ENCODE measurements around the gene NIP7. TPM values are rescaled to one million over a fixed set of nuclear protein-coding genes. Genes with fewer than 3 reads are reported as not detected.
A peak's percentile ranks its signal among the peaks of the same experiment; 100 is the strongest.

The NIP7 gene
- total RNA-seq, 2 experiments from 2014 or later = 30.7 to 39.5 TPM

DNA sequence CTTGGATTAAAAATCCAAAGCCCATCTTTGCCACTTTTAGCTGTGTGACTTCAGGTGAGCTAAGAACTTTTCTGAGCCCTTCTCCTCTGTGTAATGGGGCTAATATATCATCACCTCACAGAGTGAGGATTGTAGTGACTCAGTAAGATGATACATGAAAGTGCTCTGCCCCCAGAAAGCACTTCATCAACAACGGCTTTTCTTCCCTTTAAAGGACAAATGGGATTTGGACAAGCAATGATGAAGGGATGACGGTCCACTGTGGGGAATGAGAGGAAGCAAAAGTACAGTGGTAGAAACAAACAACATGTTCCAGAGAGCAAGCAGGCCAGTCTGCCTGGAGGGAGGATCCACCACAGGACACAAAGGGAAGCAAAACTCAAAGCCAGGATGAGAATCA, 26.3 kb downstream of the NIP7 start:
- Mint-ChIP-seq H3K36me3 (peaks cover 32% of the 10 kb centered on the region), H3K4me3 (no peak overlapping the region), H3K27ac (no peak overlapping the region), H3K27me3 (no peaks in the 10 kb centered on the region), H3K4me1 (peaks cover 6% of the 10 kb centered on the region), H3K9me3 (no peaks in the 10 kb centered on the region)
- DNase-seq (no peak), ATAC-seq (ENCODE audit: low read depth) (no peak)
- POLR2A ChIA-PET = no interaction called here

DNA sequence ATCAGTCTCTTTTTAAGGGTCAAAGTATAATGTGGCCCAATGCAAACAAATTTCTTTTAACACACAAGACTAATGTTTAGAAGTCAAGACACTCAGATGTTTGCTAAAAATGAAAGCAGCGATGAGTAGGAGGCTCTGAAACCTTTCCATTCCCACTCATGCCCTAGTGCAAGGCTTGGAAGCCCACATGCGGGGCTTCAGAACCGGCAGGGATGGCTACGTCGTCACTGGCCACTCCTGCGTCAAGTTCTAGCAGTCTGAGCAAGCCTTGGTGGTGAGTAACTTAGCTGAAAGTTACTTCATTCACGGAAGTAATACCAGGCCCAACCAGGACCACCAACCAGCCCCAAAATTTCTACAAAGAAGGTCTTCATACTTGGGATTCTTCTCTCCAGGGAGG, 26.9 kb downstream of the NIP7 start:
- no peaks in the 10 kb centered on the region for H3K9me3 Mint-ChIP-seq
- H3K27ac Mint-ChIP-seq = no peak overlapping the region
- no peak for ATAC-seq (ENCODE audit: low read depth)
- no peak overlapping the region for H3K4me3 Mint-ChIP-seq
- DNase-seq = no peak
- POLR2A ChIA-PET = interaction anchor here (0.6 kb wide), 1 partner anchor 14 kb away, joined by 5 read pairs; no protein-coding TSS in a partner anchor
- H3K27me3 Mint-ChIP-seq = no peaks in the 10 kb centered on the region
- peaks cover 32% of the 10 kb centered on the region for H3K36me3 Mint-ChIP-seq
- peaks cover 6% of the 10 kb centered on the region for H3K4me1 Mint-ChIP-seq

DNA sequence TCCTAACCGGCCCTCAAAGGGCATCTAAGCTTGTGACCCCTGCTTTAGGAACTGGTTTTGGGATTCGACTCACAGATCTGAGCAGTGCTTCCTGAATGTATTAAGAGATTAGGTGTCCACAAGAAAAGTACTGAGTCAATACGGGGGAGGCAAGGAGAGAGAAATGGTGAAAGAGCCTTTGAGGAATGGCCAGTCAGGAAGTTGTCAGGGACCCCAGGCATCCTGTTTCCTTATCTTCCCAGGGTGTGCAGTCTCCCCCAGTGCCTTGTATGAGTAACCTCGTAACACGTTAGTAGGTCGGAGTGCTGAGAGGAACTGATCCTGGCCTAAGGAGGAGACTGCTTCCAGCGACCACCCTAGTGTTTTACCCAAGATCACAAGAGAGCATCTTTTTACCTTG, 28.4 kb downstream of the NIP7 start:
- Mint-ChIP-seq H3K27me3 (no peaks in the 10 kb centered on the region), H3K4me3 (no peak overlapping the region), H3K36me3 (peaks cover 32% of the 10 kb centered on the region), H3K9me3 (no peaks in the 10 kb centered on the region), H3K27ac (no peak overlapping the region), H3K4me1 (peaks cover 8% of the 10 kb centered on the region)
- ATAC-seq (ENCODE audit: low read depth) (no peak), DNase-seq (no peak)
- POLR2A ChIA-PET = no interaction called here

DNA sequence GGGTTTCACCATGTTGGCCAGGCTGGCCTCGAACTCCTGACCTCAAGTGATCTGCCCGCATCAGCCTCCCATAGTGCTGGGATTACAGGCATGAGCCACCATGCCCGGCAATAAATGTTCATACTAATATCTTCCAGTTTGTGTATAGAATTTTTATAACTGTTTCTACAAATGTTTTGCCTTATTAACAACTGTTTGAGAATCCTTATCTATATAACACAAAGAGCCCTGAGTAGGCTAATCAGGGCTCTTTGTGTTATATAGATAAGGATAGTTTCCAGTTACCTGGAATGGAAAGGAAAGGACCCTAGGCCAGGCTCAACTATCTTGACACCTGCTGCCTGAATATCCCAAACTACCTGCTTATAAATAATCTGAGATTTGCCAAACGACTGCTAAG, 29.3 kb downstream of the NIP7 start:
- no peak overlapping the region for H3K27ac Mint-ChIP-seq
- H3K27me3 Mint-ChIP-seq = no peaks in the 10 kb centered on the region
- H3K4me3 Mint-ChIP-seq = no peak overlapping the region
- no peaks in the 10 kb centered on the region for H3K9me3 Mint-ChIP-seq
- peaks cover 29% of the 10 kb centered on the region for H3K36me3 Mint-ChIP-seq
- no peak for ATAC-seq (ENCODE audit: low read depth)
- POLR2A ChIA-PET = no interaction called here
- H3K4me1 Mint-ChIP-seq = peaks cover 11% of the 10 kb centered on the region
- no peak for DNase-seq

DNA sequence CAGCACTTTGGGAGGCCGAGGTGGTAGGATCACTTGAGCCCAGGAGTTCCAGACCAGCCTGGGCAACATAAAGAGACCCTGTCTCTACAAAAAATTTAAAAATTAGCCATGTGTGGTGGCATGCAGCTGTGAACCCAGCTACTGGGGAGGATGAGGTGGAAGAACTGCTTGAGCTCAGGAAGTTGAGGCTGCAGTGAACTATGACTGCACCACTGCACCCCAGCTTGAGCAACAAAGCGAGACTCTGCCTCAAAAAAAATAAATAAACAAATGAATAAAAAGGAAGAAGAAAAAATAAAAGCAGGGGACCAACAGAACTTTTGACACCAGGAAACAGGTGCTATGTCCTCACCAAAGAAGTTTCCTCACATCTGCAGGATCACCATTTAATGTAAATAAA, 32.0 kb downstream of the NIP7 start:
- Mint-ChIP-seq H3K9me3 (no peaks in the 10 kb centered on the region), H3K27ac (no peak overlapping the region), H3K27me3 (no peaks in the 10 kb centered on the region), H3K36me3 (peaks cover 22% of the 10 kb centered on the region), H3K4me3 (no peak overlapping the region), H3K4me1 (peaks cover 10% of the 10 kb centered on the region)
- DNase-seq = no peak
- no peak for ATAC-seq (ENCODE audit: low read depth)
- POLR2A ChIA-PET = interaction anchor here (0.7 kb wide), 1 partner anchor 61 kb away, joined by 3 read pairs; no protein-coding TSS in a partner anchor

DNA sequence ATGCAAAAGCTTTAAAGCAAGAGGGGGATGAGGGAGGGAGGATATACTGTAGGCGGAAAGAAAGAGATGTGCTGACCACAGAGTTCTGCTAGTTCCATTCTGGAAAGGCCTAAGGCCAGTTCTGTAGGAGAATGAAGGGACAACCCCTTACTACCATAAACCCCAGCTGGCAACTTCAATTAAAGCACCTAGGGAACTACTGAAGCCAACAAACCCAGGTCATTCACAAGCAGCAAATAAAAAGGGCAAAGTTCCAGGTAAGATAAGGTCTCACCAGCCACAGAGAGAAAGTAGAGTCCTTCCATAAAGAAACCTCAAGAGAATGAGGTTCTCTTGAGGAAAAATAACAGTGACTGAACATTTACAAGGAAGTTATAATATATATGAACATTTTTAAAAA, 33.4 kb downstream of the NIP7 start:
- ATAC-seq (ENCODE audit: low read depth) (no peak), DNase-seq (no peak)
- H3K27ac Mint-ChIP-seq = no peak overlapping the region
- POLR2A ChIA-PET = no interaction called here
- H3K9me3 Mint-ChIP-seq = no peaks in the 10 kb centered on the region
- H3K4me1 Mint-ChIP-seq = peaks cover 10% of the 10 kb centered on the region
- H3K27me3 Mint-ChIP-seq = no peaks in the 10 kb centered on the region
- peaks cover 23% of the 10 kb centered on the region for H3K36me3 Mint-ChIP-seq
- no peak overlapping the region for H3K4me3 Mint-ChIP-seq

DNA sequence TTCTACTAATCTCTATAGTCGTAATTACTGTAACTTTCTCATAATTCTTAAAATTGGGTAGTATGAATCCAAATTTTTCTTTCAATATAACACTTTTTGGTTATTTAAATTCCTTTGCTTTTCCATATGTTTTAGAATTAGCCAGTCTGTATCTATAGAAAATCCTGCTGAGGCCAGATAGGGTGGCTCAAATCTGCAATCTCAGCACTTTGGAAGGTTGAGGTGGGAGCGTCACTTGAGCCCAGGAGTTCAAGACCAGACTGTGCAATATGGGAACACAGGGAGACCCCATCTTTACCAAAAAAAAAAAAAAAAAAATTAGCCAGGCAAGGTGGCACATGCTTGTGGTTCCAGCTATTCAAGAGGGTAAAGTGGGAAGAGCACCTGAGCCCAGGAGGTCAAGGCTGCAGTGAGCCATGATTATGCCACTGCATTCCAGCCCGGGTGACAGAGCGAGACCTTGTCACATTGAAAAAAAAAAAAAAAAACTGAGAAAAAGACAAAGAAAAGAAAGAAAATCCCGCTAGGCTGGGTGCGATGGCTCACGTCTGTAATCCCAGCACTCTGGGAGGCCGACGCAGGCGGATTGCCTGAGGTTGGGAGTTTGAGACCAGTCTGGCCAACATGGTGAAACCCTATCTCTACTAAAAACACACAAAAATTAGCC, 37.0 kb downstream of the NIP7 start:
- H3K9me3 Mint-ChIP-seq = no peaks in the 10 kb centered on the region
- POLR2A ChIA-PET = no interaction called here
- ATAC-seq (ENCODE audit: low read depth) (no peak), DNase-seq (no peak)
- H3K27ac Mint-ChIP-seq = no peak overlapping the region
- H3K36me3 Mint-ChIP-seq = peaks cover 18% of the 10 kb centered on the region
- no peaks in the 10 kb centered on the region for H3K27me3 Mint-ChIP-seq
- H3K4me1 Mint-ChIP-seq = peaks cover 9% of the 10 kb centered on the region
- H3K4me3 Mint-ChIP-seq = no peak overlapping the region

DNA sequence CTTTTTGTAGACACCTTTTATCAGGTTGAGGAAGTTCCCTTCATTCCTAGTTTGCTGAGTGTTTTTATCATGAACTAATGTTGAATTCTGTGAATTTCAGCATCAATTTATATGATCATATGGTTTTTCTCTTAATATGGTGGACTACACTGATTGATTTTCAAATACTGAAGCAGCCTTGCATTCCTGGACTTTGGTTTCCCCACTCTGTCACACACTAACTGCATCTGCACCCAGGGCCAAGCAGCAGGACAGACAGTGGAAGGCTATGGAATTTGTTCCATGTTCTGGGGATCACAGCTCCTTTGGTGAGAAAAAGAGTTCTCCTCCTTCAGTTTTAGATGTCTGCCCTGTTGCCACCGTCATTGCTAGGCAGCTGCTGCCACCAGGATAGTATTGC, 38.5 kb downstream of the NIP7 start:
- no peaks in the 10 kb centered on the region for H3K27me3 Mint-ChIP-seq
- H3K36me3 Mint-ChIP-seq = peaks cover 27% of the 10 kb centered on the region

DNA sequence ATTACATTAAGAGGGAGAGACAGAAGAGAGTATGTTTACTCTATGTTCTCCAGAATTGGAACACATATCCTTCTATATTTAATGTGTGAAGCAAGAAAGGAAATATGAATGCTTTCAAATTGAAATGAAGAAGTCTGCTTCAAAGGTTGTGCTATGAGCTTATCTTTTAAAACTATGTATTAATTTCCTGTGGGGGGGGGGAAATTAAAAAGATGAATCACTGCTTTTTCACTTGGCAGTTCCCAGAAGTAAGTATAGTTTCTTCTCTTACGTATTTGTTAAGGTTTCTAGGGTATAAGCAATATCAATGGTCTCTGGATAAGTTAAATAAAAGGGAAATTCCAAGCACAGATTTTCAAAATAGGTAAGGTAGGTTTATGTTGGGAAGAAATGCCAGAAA, 39.2 kb downstream of the NIP7 start:
- Mint-ChIP-seq H3K4me1 (peaks cover 10% of the 10 kb centered on the region), H3K27ac (no peak overlapping the region), H3K27me3 (no peaks in the 10 kb centered on the region), H3K4me3 (no peak overlapping the region), H3K36me3 (peaks cover 30% of the 10 kb centered on the region), H3K9me3 (no peaks in the 10 kb centered on the region)
- POLR2A ChIA-PET = interaction anchor here (0.6 kb wide), 1 partner anchor 226 kb away, joined by 3 read pairs; no protein-coding TSS in a partner anchor
- DNase-seq = no peak
- no peak for ATAC-seq (ENCODE audit: low read depth)

More for the DNA sequence above, 38.5 kb downstream of the NIP7 start:
- H3K27ac Mint-ChIP-seq = no peak overlapping the region
- POLR2A ChIA-PET = interaction anchor here (0.6 kb wide), 1 partner anchor 225 kb away, joined by 3 read pairs; no protein-coding TSS in a partner anchor
- no peak for DNase-seq
- H3K9me3 Mint-ChIP-seq = no peaks in the 10 kb centered on the region
- H3K4me3 Mint-ChIP-seq = no peak overlapping the region
- no peak for ATAC-seq (ENCODE audit: low read depth)
- H3K4me1 Mint-ChIP-seq = peaks cover 8% of the 10 kb centered on the region

DNA sequence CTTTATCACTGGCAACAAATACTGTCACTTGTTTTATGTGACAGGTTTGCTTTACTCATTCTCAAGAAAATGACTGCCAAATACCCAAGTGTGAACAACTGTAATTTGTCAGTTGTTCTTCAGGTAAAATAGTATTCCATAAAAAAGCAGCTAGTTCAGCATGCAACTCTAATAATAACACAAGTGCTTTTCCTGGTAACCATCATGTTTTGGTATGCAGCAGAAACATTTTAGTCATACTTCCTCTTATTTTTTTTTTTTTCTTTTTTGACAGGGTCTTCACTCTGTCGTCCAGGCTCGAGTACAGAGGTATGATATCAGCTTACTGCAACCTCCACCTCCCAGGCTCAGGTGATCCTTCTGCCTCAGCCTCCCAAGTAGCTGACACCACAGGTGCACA, 41.7 kb downstream of the NIP7 start:
- Mint-ChIP-seq H3K9me3 (no peaks in the 10 kb centered on the region), H3K27me3 (no peaks in the 10 kb centered on the region), H3K36me3 (peaks cover 32% of the 10 kb centered on the region), H3K4me1 (peaks cover 17% of the 10 kb centered on the region), H3K27ac (no peak overlapping the region), H3K4me3 (no peak overlapping the region)
- no peak for ATAC-seq (ENCODE audit: low read depth)
- no peak for DNase-seq
- POLR2A ChIA-PET = interaction anchor here (0.7 kb wide), 1 partner anchor 16 kb away, joined by 4 read pairs; no protein-coding TSS in a partner anchor

DNA sequence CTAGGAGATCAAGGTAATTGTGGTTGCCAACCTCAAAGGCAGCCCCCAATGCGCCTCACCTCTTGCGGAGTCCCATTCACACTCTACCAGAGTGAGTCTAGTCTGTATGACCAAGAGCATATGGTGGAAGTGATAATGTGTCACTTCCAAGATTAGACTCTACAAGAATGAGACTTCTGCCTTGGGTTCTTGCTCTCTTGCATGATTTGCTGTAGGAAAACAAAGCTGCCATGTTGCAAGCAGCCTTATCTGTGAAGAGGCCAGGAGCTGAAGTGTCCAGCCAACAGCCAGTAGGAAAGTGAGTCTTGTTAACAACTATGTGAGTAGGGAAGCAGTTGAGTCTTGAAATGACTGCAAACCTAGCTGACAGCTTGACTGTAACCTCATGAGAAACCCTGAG, 42.8 kb downstream of the NIP7 start:
- DNase-seq (no peak), ATAC-seq (ENCODE audit: low read depth) (no peak)
- H3K27ac Mint-ChIP-seq = no peak overlapping the region
- H3K4me1 Mint-ChIP-seq = peaks cover 18% of the 10 kb centered on the region
- H3K27me3 Mint-ChIP-seq = no peaks in the 10 kb centered on the region
- H3K9me3 Mint-ChIP-seq = no peaks in the 10 kb centered on the region
- POLR2A ChIA-PET = no interaction called here
- H3K36me3 Mint-ChIP-seq = peaks cover 31% of the 10 kb centered on the region
- no peak overlapping the region for H3K4me3 Mint-ChIP-seq

DNA sequence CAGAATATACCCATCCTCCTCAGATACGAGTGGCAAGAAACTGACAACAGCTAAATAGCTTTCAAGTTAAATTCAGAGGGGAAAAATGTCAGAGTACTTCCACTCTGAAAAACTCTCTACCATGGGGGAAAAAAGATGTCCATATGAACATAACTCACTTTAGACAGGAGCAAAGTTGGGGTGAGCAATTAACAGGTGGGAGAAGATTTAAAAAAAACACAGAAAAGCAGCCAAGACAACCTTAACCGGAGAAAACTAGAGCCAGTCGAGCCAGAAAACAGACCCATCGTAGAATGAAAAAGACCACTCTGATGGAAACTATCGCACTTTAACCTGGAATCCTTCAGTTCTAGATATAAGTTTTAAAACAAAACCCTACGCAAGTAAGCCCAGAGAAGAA, 45.4 kb downstream of the NIP7 start:
- no peaks in the 10 kb centered on the region for H3K27me3 Mint-ChIP-seq
- DNase-seq (no peak), ATAC-seq (ENCODE audit: low read depth) (no peak)
- peak overlapping the region; percentile 90 for H3K4me3 Mint-ChIP-seq
- POLR2A ChIA-PET = interaction anchor here (0.6 to 1.8 kb wide), 4 partner anchors 9 to 179 kb away, joined by 3 to 8 read pairs (median 4); partner anchors contain the start of gene CYB5B
- peaks cover 20% of the 10 kb centered on the region for H3K4me1 Mint-ChIP-seq
- no peaks in the 10 kb centered on the region for H3K9me3 Mint-ChIP-seq
- peak overlapping the region; percentile 97 for H3K27ac Mint-ChIP-seq
- peaks cover 20% of the 10 kb centered on the region for H3K36me3 Mint-ChIP-seq

DNA sequence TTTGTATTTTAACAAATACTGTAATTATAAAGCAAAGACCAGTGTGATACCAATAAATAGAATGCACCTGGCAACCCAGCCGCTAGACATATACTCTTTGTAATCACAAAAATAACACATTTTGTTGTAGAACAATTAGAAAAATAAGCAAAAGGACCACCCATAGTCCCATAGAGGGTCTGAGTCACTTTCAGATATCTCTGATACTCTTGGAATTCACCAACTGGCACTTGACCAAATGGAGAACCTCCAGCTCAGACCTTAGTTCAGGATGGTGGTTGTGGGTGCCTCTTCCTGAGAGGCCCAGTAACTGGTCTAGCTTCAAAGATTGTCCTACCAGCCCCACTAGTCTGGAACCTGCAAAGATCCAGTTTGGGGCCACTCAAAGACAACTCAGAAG, 47.0 kb downstream of the NIP7 start:
- POLR2A ChIA-PET = interaction anchor here (0.8 to 1.3 kb wide), 3 partner anchors 10 to 254 kb away, joined by 3 to 5 read pairs (median 3); partner anchors contain the start of genes CHTF8, NIP7 and UTP4
- Mint-ChIP-seq H3K9me3 (no peaks in the 10 kb centered on the region), H3K36me3 (peaks cover 16% of the 10 kb centered on the region), H3K27ac (no peak overlapping the region), H3K27me3 (no peaks in the 10 kb centered on the region), H3K4me1 (peaks cover 20% of the 10 kb centered on the region), H3K4me3 (peak overlapping the region; percentile 94)
- ATAC-seq (ENCODE audit: low read depth) = no peak
- DNase-seq = no peak
